GM21447 (cell line): Measurements from ENCODE around the gene TMEM272.
A peak's percentile ranks its signal among the peaks of the same experiment; 100 is the strongest.
"Not testable (repeated sequence)": the region's sequence is repeated elsewhere in the genome, so short reads cannot be mapped to it uniquely, and the experiment has no call there.

ENCODE experiments used
- ATAC-seq: cut with Tn5 transposase; IDR thresholded peaks from one replicate; pipeline ENCODE4 v1.9.1; 2021; ENCODE audit not compliant: unreplicated experiment

Gene TMEM272

GRCh38 chr13:51825681-51826254 is 19.2 kb downstream of the TMEM272 start:
- ATAC-seq, result no peak

DNA sequence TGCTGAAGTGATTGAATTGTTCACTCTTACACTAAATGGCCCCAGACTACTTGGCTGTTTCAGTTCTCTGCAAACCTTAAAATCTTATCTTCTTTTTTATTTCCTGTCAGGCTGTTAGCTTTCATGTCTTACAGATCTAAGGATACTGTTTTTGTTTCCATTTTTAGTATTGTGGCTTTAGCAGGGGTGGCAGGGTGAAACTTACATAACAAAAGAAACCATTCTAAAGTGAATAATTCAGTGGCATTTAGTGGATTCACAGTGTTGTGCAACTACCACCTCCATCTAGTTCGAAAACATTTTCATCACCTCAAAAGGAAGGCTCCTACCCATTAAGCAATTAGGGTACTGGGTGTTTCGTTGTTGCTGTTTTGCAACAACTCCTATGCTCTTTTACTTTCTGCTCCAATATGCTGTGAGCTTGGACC is 19.8 kb downstream of the TMEM272 start:
- no peak for ATAC-seq

DNA sequence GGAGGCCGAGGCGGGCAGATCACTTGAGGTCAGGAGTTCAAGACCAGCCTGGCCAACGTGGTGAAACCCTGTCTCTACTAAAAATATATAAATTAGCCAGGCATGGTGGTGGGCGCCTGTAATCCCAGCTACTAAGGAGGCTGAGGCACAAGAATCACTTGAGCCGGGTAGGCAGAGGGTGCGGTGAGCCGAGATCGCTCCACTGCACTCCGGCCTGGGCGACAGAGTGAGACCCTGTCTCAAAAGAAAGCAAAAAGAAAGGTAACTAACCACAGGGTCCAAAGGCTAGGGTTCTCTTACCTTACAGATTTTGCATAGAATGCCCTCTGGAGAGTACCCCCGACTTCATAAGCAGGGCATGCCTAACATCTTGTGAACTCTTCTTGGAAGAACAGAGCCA is 20.3 kb downstream of the TMEM272 start:
- not testable (repeated sequence) for ATAC-seq

DNA sequence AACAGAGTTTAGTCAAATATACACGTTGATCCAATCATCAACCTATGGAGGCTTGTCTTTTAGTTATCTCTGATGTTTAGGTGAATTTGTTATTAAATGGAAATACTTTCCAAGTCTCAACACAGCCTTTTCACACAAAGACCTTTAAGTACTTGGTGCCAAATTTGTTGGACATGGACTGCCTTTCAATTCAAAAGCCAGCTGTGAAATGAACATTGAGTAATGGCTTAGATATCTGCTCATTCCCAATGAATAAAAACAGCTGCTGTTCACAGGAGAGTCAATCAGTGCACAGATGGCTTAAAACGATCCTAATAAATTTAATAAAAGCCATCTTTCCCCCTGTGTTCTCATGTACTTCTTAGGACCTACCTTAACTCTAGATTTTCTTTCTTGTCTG is 21.1 kb downstream of the TMEM272 start:
- ATAC-seq, result no peak

- ATAC-seq, result no peak
These were observed 21.6 kb downstream of the TMEM272 start for GRCh38 chr13:51823359-51823758.

DNA sequence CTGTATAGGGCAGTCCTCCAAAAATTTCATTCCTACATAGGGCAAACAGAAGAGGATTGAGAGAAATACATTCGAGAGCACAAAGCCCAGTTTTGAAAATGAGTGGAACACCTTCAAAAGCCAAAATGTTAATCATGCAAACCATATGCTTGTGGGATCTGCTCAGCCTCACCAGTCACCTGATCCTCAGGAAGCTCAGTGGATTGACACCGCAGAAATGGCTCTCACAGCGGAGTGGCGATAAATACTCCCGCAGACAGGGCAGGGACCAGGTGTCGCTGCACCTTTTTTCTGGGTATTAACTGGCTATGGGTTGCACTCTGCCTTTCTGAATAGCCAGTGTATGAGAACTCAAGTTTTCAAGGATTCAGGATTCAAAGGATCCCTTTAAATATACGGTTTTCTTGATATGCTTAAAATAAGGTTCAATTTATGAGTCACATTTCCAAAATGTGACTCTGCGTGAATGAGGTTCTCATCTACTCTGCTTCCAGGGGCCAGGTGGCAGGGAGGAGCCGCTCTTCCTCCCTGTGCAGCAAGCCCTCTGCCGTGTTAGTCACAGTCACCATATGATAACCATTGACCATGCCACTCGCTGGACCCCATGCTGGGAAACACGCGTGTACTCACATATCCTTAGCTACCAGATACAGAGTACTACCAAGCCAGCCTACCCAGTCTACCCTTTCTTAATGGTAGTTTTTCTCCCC is 22.7 kb downstream of the TMEM272 start:
- no peak for ATAC-seq

GRCh38 chr13:51821606-51822005 is 23.4 kb downstream of the TMEM272 start:
- no peak for ATAC-seq

- no peak for ATAC-seq
These were observed 24.9 kb downstream of the TMEM272 start for GRCh38 chr13:51820016-51820597.

DNA sequence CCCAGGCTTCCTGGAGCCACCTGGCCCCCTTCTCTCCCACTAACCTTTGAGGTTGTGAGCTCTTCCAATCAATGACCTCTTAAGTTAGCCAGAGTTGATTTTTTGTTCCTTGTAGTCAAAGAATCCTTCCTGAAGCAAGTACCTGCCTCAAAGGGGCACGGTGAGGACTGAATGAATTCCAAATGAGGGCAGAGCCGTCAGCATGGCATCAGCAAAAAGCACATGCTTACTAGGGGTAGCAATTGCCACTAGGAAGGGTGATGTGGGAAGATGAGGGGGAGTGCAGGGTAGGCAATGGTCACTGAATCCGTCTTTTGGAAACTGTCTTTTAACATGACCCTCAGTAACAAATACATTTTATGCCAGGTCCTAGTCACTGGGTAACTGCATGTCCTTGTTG is 25.4 kb downstream of the TMEM272 start:
- ATAC-seq, result no peak

DNA sequence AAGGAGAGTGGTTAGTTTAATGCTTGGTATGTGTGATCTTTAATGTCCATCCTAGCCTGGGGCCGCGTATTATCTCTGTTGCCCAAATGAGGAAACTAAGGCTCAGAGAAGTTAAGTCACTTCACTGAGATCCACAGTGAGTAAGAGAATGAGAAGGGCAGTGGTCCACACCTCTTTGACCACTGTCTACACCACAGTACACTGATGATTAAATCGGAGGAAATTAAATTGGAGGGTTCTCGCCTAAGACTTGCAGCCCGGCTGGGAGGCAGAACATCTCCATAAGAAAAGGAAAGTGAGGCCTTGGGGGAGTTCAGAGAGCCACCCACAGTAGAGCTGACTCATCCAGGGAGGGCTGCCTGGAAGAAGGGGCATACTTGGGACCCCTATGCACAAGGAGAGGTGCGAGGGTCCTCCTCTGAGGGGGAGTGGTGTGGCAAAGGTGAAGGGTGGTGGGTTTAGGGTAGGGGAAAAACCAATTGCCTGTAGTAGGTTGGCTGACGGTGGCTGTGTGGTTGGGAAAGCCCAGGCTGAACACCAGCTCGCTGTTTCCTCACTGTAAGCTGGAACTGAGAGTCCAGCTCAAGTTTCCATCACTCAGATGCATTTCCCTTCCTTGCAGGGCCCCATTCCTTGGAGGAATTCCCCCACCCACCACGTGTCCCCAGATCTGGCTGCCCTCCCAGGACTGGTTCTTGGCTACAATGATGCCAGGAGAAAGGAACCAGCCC is 26.0 kb downstream of the TMEM272 start:
- no peak for ATAC-seq

GRCh38 chr13:51818276-51818675 is 26.7 kb downstream of the TMEM272 start:
- ATAC-seq, result no peak

DNA sequence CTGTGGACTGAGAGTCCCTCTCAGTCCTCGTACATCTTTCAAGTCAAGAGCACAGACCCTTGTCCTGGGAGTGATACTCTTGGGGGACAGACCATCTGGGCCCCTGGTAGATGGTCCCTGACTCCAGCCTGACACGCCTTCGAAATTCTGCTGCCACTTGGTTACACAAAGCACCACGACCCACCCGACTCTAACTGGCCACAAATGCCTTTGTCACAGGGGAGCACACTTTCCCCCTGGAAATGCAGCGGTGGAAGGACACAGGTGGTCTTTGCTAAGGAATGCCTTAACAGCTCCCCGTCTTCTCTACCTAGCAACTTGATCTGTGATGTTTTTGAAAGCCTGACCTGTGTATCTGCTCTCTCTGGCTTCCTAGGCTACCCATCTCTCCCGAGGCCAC is 27.3 kb downstream of the TMEM272 start:
- no peak for ATAC-seq

DNA sequence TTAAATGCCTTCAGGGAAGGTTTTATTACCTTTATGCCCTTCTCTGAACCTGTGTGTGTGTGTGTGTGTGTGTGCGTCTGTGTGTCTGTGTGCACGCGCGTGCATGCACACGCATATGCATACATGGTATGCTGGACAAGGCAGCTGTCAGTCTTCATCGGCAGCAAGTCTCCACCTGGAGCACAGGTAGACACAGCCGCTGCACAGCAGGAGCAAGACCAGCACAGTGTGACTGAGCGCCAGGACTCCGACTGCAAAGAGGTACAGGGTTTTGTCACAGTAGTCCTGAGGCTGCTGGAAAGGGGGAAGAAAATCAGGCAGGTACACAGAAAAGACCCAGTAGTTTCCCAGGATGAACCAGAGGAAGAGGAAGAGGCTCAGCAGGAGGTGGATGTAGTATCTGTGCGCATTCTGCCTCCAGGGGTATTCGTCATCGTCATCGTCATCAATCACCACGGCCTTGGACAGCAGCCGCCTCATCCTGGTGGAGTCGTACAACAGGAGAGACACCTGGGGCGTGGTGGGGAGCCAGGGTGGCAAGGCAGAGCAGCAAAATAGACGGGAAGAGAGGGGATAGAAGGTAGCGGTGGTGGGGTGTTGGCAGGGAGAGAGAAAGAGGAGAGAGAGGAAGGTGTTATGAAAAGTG is 28.2 kb downstream of the TMEM272 start:
- no peak for ATAC-seq

GRCh38 chr13:51815848-51816247 is 29.1 kb downstream of the TMEM272 start:
- no peak for ATAC-seq

DNA sequence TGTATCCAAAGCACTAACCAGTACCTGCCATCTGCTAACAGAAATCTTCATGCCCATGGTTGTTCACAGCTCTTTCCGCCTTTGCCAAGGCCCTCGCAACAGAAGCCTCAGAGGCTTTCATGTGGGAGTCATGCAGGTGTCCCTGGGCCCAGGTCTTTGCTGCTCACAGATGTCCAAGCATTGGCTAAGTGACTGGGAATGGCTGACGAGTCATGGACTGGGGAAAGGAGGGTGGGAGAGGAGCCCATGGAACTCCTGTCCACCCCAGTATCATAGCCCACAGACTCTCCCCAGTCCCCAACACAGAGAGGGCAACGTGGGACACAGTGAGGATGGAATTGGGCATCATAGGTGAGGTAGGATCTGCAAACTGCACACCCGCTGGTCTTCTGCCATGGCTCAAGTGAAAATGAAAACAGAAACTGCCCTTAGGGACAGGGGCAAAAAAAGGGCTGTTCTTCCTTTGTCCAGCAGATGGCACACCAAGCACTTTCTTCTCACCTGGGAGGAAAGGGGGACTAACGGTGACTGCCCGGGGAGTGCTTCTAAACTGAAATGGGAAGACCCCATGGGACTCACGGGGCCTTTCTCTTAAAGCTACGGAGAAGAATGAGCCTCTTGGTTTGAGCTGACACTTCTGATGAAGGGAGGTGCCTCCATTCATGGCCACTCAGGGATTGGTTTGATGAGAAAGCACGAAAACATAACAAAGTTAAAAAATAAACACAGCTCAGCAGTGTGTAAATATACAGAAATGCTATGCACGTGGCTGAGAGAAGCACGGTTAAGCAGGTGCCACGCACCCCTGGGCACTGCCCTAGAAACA is 29.9 kb downstream of the TMEM272 start:
- peak; percentile 71 for ATAC-seq

DNA sequence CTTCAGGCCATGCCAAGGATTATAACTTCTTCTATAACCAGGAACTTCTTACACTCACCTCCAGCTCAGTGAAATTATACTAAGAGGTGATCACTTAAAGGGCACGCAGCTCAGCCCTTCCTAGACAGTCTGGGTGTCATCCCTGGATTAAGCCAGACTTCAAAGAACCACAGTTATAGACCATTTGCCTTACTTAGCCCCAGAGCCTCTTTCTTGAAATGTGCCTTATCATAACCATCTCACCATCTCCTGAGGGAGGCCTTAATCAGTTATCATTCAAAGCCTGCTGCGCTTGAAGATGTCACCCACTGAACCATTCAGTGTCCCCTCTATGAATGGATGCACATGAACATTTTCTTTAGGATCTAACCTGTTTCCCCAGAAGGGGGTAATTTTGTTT is 30.9 kb downstream of the TMEM272 start:
- ATAC-seq, result no peak

DNA sequence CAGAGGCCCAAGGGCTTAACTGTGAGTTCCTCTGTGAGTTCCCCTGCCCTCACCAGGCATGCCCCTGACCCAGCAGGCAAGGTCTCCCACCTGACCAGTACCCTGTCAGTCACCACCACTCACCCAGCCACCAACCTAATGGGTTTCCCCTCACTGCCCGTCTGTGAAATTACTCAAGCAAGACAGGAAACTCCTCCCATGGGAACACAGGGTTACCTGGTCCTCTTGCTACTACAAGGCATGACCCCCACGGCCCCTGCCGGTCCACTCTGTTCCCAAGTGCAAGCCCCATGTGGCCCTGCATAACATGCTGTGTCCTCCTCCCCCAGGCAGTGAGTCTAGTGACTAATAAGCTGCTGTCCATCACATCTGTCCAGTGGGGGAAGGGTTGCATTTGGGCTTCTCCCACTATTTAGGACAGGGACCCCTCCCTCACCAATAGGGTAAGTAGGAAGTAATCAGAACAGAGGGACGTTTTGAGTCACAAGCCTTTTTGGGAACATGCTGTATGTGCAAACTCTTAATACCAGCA is 33.0 kb downstream of the TMEM272 start:
- ATAC-seq, result peak; percentile 51

- ATAC-seq, result no peak
These were observed 33.9 kb downstream of the TMEM272 start for GRCh38 chr13:51811046-51811445.

DNA sequence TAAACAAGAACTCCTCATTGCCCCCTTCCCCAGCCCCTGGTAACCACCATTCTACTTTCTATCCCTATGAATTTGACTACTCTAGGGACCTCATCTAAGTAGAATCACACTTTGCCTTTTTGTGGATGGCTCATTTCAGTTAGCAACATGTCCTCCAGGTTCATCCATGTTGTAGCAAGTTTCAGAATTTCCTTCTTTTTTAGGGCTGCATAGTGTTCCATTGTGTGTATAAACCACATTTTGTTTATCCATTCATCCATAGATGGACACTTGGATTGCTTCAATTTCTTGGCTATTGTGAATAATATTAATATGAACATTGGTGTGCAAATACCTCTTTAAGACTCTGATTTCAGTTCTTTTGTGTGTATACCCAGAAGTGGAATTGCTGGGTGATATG is 36.2 kb downstream of the TMEM272 start:
- no peak for ATAC-seq

GRCh38 chr13:51807041-51807440 is 37.9 kb downstream of the TMEM272 start:
- no peak for ATAC-seq
